GM21619 (cell line): ENCODE results near the gene AMDHD1.

Source experiments
- ATAC-seq: cut with Tn5 transposase; IDR thresholded peaks from one replicate; pipeline ENCODE4 v1.9.1; 2021; ENCODE audit not compliant: unreplicated experiment

Gene AMDHD1

GRCh38 chr12:95943330-95943842 lies at the start of gene AMDHD1:
Gene AMDHD1 (plus strand): TSS chr12:95943331. CDS start chr12:95943399, 68 bp downstream.
- peak; percentile 62 for ATAC-seq

- ATAC-seq = no peak
Observed at GRCh38 chr12:95896846-95897245, 46.3 kb upstream of the AMDHD1 start.

GRCh38 chr12:95898081-95898480 lies 45.0 kb upstream of the AMDHD1 start:
- no peak for ATAC-seq

GRCh38 chr12:95908573-95908972 lies 34.6 kb upstream of the AMDHD1 start:
- ATAC-seq = no peak

GRCh38 chr12:95909871-95910270 lies 33.3 kb upstream of the AMDHD1 start:
- ATAC-seq = no peak

GRCh38 chr12:95918194-95918993 lies 24.7 kb upstream of the AMDHD1 start:
- peak; percentile 69 for ATAC-seq

GRCh38 chr12:95919110-95919509 lies 24.0 kb upstream of the AMDHD1 start:
- no peak for ATAC-seq

- ATAC-seq = no peak
Observed at GRCh38 chr12:95922231-95922630, 20.9 kb upstream of the AMDHD1 start.

GRCh38 chr12:95940514-95940913 lies 2.6 kb upstream of the AMDHD1 start:
- no peak for ATAC-seq

- no peak for ATAC-seq
Observed at GRCh38 chr12:95942101-95942523, 1.0 kb upstream of the AMDHD1 start.

- peak; percentile 99 for ATAC-seq
Observed at GRCh38 chr12:95942524-95943329, 404 bp upstream of the AMDHD1 start, which contains the start of gene CCDC38. Gene CCDC38 (minus strand): TSS chr12:95942614. CDS start chr12:95936509, 6,105 bp downstream.

GRCh38 chr12:95944108-95944704 lies 1.1 kb downstream of the AMDHD1 start:
- no peak for ATAC-seq

GRCh38 chr12:95949477-95950206 lies 6.5 kb downstream of the AMDHD1 start:
- no peak for ATAC-seq

- ATAC-seq = no peak
Observed at GRCh38 chr12:95951515-95951914, 8.4 kb downstream of the AMDHD1 start.

GRCh38 chr12:95953000-95953399 lies 9.9 kb downstream of the AMDHD1 start:
- no peak for ATAC-seq

- no peak for ATAC-seq
Observed at GRCh38 chr12:95955549-95956159, 12.5 kb downstream of the AMDHD1 start.

GRCh38 chr12:95956557-95957145 lies 13.5 kb downstream of the AMDHD1 start:
- no peak for ATAC-seq

- no peak for ATAC-seq
Observed at GRCh38 chr12:95959107-95959506, 16.0 kb downstream of the AMDHD1 start.

- ATAC-seq = no peak
Observed at GRCh38 chr12:95960241-95960640, 17.1 kb downstream of the AMDHD1 start.

GRCh38 chr12:95962222-95962621 lies 19.1 kb downstream of the AMDHD1 start:
- no peak for ATAC-seq
